DMS53 (cell line): ENCODE measurements around the gene CSNK1D.

Source experiments
- DNase-seq: peaks from one replicate; lab custom pipeline; 2025; lab: John Stamatoyannopoulos, UW

CSNK1D gene

GRCh38 chr17:82310877-82311276 lies 37.4 kb upstream of the CSNK1D start:
- DNase-seq: no peak

DNA sequence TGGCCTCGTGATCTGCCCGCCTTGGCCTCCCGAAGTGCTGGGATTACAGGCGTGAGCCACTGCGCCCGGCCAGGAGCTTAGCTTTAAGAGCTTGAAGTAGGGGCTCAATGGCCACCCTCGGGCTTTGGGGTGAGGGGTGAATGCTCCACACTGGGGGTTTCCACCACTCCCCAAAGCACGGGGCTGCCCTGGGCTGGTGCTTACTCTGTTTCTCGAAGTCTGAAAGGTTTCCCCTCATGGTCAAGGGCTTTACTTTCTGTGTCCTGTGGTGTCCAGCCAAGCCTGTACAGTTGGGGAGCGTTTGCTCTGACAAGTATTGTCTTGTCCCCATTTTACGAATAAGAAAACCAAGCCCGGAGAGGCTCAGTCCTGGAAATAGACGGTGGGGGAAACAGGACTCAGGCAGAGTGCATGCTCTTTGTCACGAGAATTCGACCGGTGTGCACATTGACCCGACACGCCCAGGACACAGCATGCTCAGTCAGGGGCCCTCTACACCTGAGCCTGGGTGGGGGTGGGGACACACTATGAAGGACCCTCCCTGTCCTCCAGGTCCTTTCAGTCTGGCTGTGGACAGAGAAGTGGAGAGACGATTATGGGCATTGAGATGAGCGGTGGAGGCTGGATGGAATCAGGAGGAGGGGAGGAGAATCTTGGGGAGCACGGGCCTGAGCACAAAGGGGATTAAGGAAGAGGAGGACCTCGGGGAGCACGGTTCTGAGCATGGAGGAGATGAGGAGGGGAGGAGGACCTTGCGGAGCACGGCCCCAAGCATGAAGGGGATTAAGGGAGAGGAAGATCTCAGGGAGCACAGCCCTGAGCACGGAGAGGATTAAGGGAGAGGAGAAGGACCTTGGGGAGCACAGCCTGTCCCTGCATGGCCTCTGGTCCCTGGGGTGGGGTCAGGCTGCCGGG lies 36.4 kb upstream of the CSNK1D start:
- DNase-seq: no peak

- DNase-seq: no peak
Measured at GRCh38 chr17:82305727-82306300, 32.3 kb upstream of the CSNK1D start.

GRCh38 chr17:82304826-82305726 lies 31.6 kb upstream of the CSNK1D start:
- no peak for DNase-seq

DNA sequence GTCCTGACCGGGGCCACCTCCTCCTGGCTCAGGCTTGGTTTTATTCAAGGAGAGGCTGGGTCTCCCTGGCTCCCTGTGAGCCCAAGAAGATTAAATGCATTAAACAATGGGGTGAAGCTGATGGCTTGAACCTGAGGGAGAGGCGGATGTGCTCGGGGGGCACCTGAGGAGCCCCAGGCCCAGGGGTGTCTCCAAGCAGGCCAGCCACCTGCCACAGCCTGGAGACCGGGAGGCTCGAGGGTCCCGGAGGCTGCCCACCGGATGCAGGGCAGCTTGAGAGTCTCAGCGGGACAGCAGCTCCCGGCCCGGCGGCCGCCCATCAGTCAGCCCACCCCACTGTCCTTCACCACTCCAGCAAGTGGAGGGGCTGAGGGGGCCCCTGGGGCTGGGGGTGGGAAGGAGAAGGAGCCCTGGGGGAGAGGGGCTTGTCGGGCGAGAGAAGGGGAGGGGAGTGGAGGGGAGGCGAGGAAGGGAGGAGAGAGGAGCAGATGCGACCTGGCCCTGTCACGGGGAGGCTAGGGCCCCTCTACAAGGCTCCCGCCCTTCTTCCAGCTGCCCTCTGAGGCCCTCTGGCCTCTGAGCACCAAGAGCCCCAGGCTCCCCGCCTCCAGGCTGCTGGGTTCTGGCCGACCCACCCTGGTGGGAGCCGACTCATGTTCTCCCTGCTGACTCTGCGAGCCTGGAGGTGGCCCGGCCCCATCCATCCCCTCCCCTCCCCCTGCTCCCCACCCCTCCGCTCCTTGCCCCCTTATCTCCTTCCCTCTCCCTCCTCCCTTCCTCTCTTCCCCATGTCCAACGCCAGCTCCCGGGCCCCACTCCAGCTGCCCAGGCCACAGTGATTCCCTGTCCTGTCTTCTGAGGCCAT lies 30.7 kb upstream of the CSNK1D start:
- DNase-seq: no peak

GRCh38 chr17:82302991-82303943 lies 29.8 kb upstream of the CSNK1D start:
- no peak for DNase-seq

DNA sequence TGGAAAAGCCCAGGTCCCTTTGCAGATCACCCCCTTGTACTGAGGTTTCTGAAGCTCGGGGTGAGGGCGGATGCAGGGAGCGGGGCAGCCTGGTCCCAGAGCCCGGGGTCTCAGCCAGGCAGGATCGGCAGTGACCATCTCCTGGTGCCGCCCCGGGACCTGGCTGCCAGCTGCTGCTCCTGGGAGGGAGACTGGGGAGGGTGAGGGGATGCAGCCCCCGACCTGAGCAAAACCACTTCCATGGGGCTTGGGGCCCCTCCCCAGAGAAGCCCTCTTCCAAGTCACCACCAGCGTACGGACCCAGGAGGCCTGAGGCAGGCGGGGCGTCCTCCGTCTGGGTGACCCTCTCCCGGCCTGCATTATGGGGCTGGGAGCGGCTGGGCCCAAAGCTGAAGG lies 29.1 kb upstream of the CSNK1D start:
- no peak for DNase-seq

- DNase-seq: no peak
Measured at GRCh38 chr17:82301916-82302567, 28.5 kb upstream of the CSNK1D start.

GRCh38 chr17:82301300-82301915 lies 27.9 kb upstream of the CSNK1D start:
- no peak for DNase-seq

GRCh38 chr17:82300707-82301270 lies 27.3 kb upstream of the CSNK1D start:
- DNase-seq: peak; percentile 89

- no peak for DNase-seq
Measured at GRCh38 chr17:82300228-82300627, 26.7 kb upstream of the CSNK1D start.

- no peak for DNase-seq
Measured at GRCh38 chr17:82299452-82299851, 26.0 kb upstream of the CSNK1D start.

GRCh38 chr17:82298538-82299421 lies 25.3 kb upstream of the CSNK1D start:
- no peak for DNase-seq

- DNase-seq: peak; percentile 93
Measured at GRCh38 chr17:82297714-82298537, 24.4 kb upstream of the CSNK1D start.

DNA sequence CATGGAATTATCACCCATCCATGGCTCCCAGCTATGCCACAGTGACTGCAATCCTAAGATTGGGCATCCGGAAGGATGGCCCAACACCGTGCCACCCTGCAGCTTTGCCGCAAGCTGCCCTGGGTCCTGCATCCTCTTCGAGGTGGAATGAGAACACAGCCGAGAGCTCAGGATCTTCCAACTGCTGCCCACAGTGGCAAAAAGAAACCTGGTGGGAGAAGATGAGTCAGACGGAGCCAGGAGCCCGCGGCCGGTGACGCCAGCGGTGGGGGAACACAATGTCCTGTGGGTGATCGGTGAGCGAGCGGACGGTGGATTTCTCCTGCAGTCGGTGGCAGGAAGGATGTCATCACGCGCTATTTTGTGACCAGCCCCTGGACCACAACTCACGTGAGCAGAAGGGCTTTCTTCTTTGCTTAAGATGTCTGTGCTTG lies 23.8 kb upstream of the CSNK1D start:
- peak; percentile 89 for DNase-seq

DNA sequence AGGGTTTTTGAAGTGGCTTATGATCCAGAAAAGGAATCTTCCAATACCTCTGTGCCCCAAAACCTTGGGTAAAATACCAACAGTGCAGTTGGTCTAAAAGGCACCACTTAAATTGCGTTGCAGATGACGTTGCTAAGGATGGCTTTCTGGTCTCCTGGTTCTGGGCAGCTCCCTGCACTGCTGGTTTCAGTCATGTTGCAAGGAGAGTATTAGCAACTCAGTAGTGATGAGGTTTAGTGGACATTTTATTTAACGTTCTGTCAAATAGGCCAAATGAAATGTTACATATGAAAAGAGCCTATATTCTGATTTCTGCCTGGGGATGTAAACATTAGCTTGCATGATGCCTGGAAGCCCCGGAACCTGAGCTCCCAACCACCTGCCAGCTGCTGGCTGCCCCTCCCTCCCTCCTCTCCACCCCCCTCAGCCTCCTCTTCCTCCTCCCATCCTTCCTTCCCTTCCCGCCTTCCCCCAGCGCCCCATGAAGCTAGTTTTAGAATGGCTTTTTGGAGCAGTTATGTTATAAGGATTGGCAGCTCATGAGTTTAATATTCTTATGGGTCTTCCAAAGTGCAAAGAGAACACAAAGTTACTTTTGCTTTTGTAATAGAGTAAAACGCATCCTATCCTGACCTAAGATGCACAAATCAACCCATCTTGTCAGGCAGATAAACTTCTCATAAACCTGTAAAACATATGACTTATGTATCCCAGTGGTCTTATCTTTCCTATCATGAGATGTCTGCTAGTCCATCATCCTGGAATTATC lies 23.2 kb upstream of the CSNK1D start:
- DNase-seq: peak; percentile 39
